Measurements from ENCODE around the gene KCNT1. TPM values are rescaled to one million over a fixed set of nuclear protein-coding genes. Genes with fewer than 3 reads are reported as not detected.
"Not testable (repeated sequence)": the region's sequence is repeated elsewhere in the genome, so short reads cannot be mapped to it uniquely, and the experiment has no call there.

KCNT1 gene
- total and polyA plus RNA-seq, 11 donors = 0.21 to 7.4 (median 1.9) TPM

- WGBS, 4 donors = 87 to 89% (median 88%) methylated on average over 28 to 41 of the region's 41 CpGs
- intact Hi-C loops (cut with DNase I) = no loop called here
- Histone ChIP-seq H3K27me3 (peaks cover 0 to 11% (median 0%) of the 10 kb centered on the region in 9 donors), H3K27ac (no peak overlapping the region), H3K36me3 (no peaks in the 10 kb centered on the region), H3K4me3 (no peak overlapping the region), H3K4me1 (no peaks in the 10 kb centered on the region), H3K9me3 (no peaks in the 10 kb centered on the region)
- no peak for ATAC-seq
- DNase-seq = peak in 1 of 5 donors; percentile 18
- TF ChIP-seq, protein P1, sequence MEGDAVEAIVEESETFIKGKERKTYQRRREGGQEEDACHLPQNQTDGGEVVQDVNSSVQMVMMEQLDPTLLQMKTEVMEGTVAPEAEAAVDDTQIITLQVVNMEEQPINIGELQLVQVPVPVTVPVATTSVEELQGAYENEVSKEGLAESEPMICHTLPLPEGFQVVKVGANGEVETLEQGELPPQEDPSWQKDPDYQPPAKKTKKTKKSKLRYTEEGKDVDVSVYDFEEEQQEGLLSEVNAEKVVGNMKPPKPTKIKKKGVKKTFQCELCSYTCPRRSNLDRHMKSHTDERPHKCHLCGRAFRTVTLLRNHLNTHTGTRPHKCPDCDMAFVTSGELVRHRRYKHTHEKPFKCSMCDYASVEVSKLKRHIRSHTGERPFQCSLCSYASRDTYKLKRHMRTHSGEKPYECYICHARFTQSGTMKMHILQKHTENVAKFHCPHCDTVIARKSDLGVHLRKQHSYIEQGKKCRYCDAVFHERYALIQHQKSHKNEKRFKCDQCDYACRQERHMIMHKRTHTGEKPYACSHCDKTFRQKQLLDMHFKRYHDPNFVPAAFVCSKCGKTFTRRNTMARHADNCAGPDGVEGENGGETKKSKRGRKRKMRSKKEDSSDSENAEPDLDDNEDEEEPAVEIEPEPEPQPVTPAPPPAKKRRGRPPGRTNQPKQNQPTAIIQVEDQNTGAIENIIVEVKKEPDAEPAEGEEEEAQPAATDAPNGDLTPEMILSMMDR (IDR thresholded peaks at IDR 0.05) = no peak
- TF ChIP-seq POLR2A (IDR thresholded peaks at IDR 0.05) = no peak
Observed at GRCh38 chr9:135670721-135671590, 31.0 kb upstream of the KCNT1 start.

GRCh38 chr9:135671591-135672041 is 30.4 kb upstream of the KCNT1 start:
- Histone ChIP-seq H3K27me3 (peaks cover 0 to 11% (median 0%) of the 10 kb centered on the region in 9 donors), H3K9me3 (no peaks in the 10 kb centered on the region), H3K4me1 (no peaks in the 10 kb centered on the region), H3K36me3 (no peaks in the 10 kb centered on the region), H3K27ac (no peak overlapping the region), H3K4me3 (no peak overlapping the region)
- DNase-seq (peak in 2 of 5 donors; percentile 15 to 57), ATAC-seq (no peak)
- WGBS, 4 donors = 49 to 58% (median 54%) methylated on average over 10 to 17 of the region's 17 CpGs
- intact Hi-C loops (cut with DNase I) = no loop called here
- TF ChIP-seq POLR2A (IDR thresholded peaks at IDR 0.05) = no peak
- TF ChIP-seq, protein P1 (IDR thresholded peaks at IDR 0.05) = no peak

DNA sequence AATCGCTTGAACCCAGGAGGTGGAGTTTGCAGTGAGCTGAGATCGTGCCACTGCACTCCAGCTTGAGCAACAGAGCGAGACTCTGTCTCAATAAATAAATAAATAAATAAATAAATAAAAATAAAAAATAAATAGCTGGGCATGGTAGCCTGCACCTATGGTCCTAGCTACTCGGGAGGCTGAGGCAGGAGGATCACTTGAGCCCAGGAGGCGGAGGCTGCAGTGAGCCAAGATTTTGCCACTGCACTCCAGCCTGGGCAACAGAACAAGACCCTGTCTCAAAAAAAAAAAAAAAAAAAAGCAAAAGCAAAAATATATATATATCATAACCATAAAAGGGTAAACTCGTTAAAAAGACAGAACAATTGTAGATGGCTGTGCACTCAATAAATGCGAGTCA is 29.2 kb upstream of the KCNT1 start:
- peak in 2 of 5 donors; percentile 2 to 5 for DNase-seq
- 87 to 93% (median 90%) methylated on average over 7 of the region's 7 CpGs for WGBS, 4 donors
- H3K4me1 ChIP-seq; H3K9me3 ChIP-seq; H3K27ac ChIP-seq; H3K36me3 ChIP-seq; intact Hi-C loops (cut with DNase I); H3K4me3 ChIP-seq; ATAC-seq: not testable (repeated sequence)
- peaks cover 0 to 11% (median 0%) of the 10 kb centered on the region in 9 donors for H3K27me3 ChIP-seq

DNA sequence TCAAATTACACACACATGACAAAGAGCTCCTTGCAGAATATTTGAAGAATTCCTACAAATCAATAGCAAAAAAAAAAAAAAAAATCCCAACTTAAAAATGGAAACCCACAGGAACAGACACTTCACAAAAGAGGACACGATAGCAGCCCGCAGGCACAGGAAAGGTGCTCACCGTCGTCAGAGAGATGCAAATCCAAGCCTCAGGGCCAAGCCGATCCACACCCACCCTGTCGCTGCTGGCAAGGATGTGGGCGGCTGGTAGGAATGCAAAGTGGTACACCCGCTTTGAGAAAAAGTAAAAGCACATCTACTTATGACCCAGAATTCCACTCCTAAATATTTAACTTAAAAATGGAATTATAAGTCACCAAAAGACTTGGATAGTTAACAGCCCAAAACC is 28.0 kb upstream of the KCNT1 start:
- Histone ChIP-seq H3K9me3 (no peaks in the 10 kb centered on the region), H3K27ac (no peak overlapping the region), H3K36me3 (no peaks in the 10 kb centered on the region), H3K4me3 (no peak overlapping the region), H3K27me3 (peaks cover 0 to 11% (median 0%) of the 10 kb centered on the region in 9 donors), H3K4me1 (no peaks in the 10 kb centered on the region)
- intact Hi-C loops (cut with DNase I) = no loop called here
- TF ChIP-seq, protein P1 (IDR thresholded peaks at IDR 0.05) = no peak
- TF ChIP-seq POLR2A (IDR thresholded peaks at IDR 0.05) = no peak
- peak in 1 of 5 donors; percentile 11 for DNase-seq
- no peak for ATAC-seq
- 75 to 86% (median 84%) methylated on average over 8 of the region's 8 CpGs for WGBS, 4 donors
